Measurements from ENCODE around the gene TIGIT. TPM values are rescaled to one million over a fixed set of nuclear protein-coding genes. Genes with fewer than 3 reads are reported as not detected.

TIGIT gene
- total RNA-seq, 1 experiment from 2014 or later: not detected

DNA sequence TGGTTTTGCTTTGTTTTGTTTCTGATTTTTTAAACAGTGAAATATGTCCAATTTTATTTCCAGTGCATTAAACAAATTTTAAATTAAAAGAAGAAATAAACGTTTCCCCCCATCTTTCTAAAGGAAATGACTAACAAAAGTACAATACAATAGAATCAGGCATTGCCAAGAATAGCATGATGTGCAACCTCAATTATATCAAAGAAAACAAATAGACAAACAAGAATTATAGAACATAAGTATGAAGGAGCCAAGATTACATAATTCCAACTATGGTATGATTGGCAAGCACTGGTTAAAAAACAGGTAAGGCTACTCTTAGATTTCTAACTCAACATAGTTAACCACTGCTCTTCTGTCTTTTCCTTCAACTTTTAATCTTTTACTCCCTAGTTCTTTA is 26.4 kb downstream of the TIGIT start:
- H3K36me3 ChIP-seq (ENCODE audit: low read depth): no peaks in the 10 kb centered on the region
- H3K9me2 ChIP-seq (ENCODE audit: insufficient read depth): no peaks in the 10 kb centered on the region
- no peaks in the 10 kb centered on the region for H3K27me3 ChIP-seq (ENCODE audit: insufficient read depth, low read depth)
- no peaks in the 10 kb centered on the region for H4K20me1 ChIP-seq (ENCODE audit: insufficient read depth)
- H3K79me2 ChIP-seq (ENCODE audit: low read depth): no peaks in the 10 kb centered on the region
- peaks cover 17% of the 10 kb centered on the region for H3F3A ChIP-seq (ENCODE audit: insufficient read depth, low read depth)
- DNase-seq: peak in 1 of 2 experiments; percentile 43
- BruUV-seq (replicated peaks): no TSS peak
- no peaks in the 10 kb centered on the region for H3K9me3 ChIP-seq (ENCODE audit: insufficient read depth, low read depth)
- intact Hi-C loops (cut with micrococcal nuclease; ENCODE audit: unreplicated experiment): no loop called here
- peak overlapping the region; percentile 48 for H3K4me2 ChIP-seq
- H3K27ac ChIP-seq: peak overlapping the region; percentile 65
- no peak overlapping the region for H3K4me3 ChIP-seq
- H2AFZ ChIP-seq: no peak overlapping the region
- H3K4me1 ChIP-seq (replicated peaks; ENCODE audit: insufficient read depth): peaks cover 25% of the 10 kb centered on the region
- POLR2A ChIA-PET (ENCODE audit: unreplicated experiment): interaction anchor here (0.6 kb wide), 2 partner anchors 516 to 608 kb away, joined by 3 to 22 read pairs; no protein-coding TSS in a partner anchor
- TF ChIP-seq EZH2 (IDR thresholded peaks at IDR 0.05; ENCODE audit: low read depth): no peak
- TF ChIP-seq, protein P1, sequence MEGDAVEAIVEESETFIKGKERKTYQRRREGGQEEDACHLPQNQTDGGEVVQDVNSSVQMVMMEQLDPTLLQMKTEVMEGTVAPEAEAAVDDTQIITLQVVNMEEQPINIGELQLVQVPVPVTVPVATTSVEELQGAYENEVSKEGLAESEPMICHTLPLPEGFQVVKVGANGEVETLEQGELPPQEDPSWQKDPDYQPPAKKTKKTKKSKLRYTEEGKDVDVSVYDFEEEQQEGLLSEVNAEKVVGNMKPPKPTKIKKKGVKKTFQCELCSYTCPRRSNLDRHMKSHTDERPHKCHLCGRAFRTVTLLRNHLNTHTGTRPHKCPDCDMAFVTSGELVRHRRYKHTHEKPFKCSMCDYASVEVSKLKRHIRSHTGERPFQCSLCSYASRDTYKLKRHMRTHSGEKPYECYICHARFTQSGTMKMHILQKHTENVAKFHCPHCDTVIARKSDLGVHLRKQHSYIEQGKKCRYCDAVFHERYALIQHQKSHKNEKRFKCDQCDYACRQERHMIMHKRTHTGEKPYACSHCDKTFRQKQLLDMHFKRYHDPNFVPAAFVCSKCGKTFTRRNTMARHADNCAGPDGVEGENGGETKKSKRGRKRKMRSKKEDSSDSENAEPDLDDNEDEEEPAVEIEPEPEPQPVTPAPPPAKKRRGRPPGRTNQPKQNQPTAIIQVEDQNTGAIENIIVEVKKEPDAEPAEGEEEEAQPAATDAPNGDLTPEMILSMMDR (conservative IDR thresholded peaks at IDR 0.05): no peak
- CTCF ChIA-PET: interaction anchor here (1.2 kb wide), 1 partner anchor 16 kb away, joined by 6 read pairs; no protein-coding TSS in a partner anchor

DNA sequence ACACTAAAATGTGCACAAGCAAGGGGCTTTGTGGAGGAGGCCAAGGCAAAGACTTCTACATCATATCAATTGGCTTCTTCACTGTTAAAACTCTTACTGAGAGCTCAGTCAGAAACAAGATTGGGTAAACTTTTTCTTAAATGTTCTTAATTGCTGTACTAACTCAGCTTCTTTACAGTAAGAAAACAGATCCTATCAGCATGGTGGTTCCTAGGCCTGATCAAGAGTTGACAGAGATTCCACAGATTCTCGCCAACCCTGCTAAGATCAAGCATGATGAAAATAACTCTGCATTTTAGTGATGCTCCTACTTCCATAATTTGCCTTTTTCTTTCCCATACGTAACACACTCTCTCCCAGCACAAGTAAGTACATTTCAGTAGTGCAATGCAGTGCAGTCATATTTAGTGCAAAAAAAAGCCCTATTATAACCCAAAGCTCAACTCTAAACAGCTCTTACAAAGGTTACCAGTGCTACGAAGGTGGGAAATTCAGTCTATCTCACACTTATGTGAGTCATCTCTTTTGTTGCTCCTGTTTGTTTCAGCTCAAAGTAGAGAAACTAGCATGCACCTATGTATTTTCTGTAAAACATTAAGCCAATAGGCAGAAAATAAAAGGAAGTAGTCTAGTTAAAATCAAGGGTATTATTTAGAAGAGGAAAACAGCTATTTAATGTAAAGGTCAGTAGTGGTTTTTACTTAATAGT is 29.9 kb downstream of the TIGIT start:
- intact Hi-C loops (cut with micrococcal nuclease; ENCODE audit: unreplicated experiment): no loop called here
- Histone ChIP-seq H3K36me3 (ENCODE audit: low read depth) (no peaks in the 10 kb centered on the region), H3K4me1 (replicated peaks; ENCODE audit: insufficient read depth) (peaks cover 25% of the 10 kb centered on the region), H4K20me1 (ENCODE audit: insufficient read depth) (no peaks in the 10 kb centered on the region), H3K9me3 (ENCODE audit: insufficient read depth, low read depth) (no peaks in the 10 kb centered on the region), H3K27ac (no peak overlapping the region), H3K4me3 (no peak overlapping the region), H3K4me2 (no peak overlapping the region), H2AFZ (no peak overlapping the region), H3K9me2 (ENCODE audit: insufficient read depth) (no peaks in the 10 kb centered on the region), H3K27me3 (ENCODE audit: insufficient read depth, low read depth) (no peaks in the 10 kb centered on the region), H3F3A (ENCODE audit: insufficient read depth, low read depth) (peaks cover 17% of the 10 kb centered on the region), H3K79me2 (ENCODE audit: low read depth) (no peaks in the 10 kb centered on the region)
- CTCF ChIA-PET: no interaction called here
- no peak for DNase-seq
- BruUV-seq (replicated peaks): no TSS peak
- no peak for TF ChIP-seq EZH2 (IDR thresholded peaks at IDR 0.05; ENCODE audit: low read depth)
- TF ChIP-seq, protein P1 (conservative IDR thresholded peaks at IDR 0.05): no peak
- POLR2A ChIA-PET (ENCODE audit: unreplicated experiment): no interaction called here

DNA sequence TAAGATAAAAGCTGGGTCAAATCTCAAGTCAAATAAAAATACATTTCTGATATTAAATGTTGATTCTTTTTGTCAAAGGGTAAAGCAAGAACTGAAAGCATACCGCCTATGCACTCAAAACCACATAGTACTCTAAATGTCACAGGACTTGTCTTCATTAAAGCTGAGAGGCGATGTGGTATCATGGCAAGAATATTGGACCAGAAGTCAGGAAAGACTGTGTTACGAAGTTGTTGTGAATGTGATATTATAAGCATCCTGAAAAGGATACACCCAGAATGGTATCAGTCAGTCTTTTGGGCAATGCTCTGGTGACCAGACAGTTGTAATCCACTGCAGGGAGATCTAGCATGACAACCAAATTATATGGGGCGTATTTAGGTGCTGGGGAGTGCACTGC is 33.8 kb downstream of the TIGIT start:
- Histone ChIP-seq H3K4me1 (replicated peaks; ENCODE audit: insufficient read depth) (no peaks in the 10 kb centered on the region), H3K9me3 (ENCODE audit: insufficient read depth, low read depth) (no peaks in the 10 kb centered on the region), H3K4me2 (no peak overlapping the region), H3K79me2 (ENCODE audit: low read depth) (no peaks in the 10 kb centered on the region), H3K27me3 (ENCODE audit: insufficient read depth, low read depth) (no peaks in the 10 kb centered on the region), H3K27ac (no peak overlapping the region), H3K36me3 (ENCODE audit: low read depth) (no peaks in the 10 kb centered on the region), H3F3A (ENCODE audit: insufficient read depth, low read depth) (no peaks in the 10 kb centered on the region), H3K4me3 (no peak overlapping the region), H4K20me1 (ENCODE audit: insufficient read depth) (no peaks in the 10 kb centered on the region), H2AFZ (no peak overlapping the region), H3K9me2 (ENCODE audit: insufficient read depth) (no peaks in the 10 kb centered on the region)
- intact Hi-C loops (cut with micrococcal nuclease; ENCODE audit: unreplicated experiment): no loop called here
- no peak for TF ChIP-seq EZH2 (IDR thresholded peaks at IDR 0.05; ENCODE audit: low read depth)
- TF ChIP-seq, protein P1 (conservative IDR thresholded peaks at IDR 0.05): no peak
- no TSS peak for BruUV-seq (replicated peaks)
- ChIA-PET CTCF (no interaction called here), POLR2A (ENCODE audit: unreplicated experiment) (no interaction called here)
- DNase-seq: no peak

All from PC-9 (cell line).